PFSK-1 (cell line): Measurements from ENCODE around the gene CEACAM19.

Experiments
- FOXP2 ChIP-seq: optimal IDR thresholded peaks from 2 replicates; pipeline ENCODE3; 2011; ENCODE audit warnings: borderline replicate concordance, control low read depth, inconsistent platforms; ENCODE audit not compliant: insufficient read depth; ENCODE audit errors: extremely low read length, extremely low read depth
- POLR2AphosphoS5 ChIP-seq: IDR thresholded peaks from 2 replicates; pipeline ENCODE4 v1.6.1; 2012; ENCODE audit warnings: low read depth, mild to moderate bottlenecking, control low read depth, low read length, moderate library complexity
- SIN3A ChIP-seq: IDR thresholded peaks from 2 replicates; pipeline ENCODE4 v1.6.1; 2012; ENCODE audit warnings: mild to moderate bottlenecking, low read length, moderate library complexity, borderline replicate concordance; ENCODE audit not compliant: insufficient read depth
- TAF1 ChIP-seq: IDR thresholded peaks from 2 replicates; pipeline ENCODE4 v1.6.1; 2012; ENCODE audit warnings: low read length, control low read depth, borderline replicate concordance; ENCODE audit not compliant: insufficient read depth
- TF ChIP-seq, protein P1 (sequence below), 2 experiments: IDR thresholded peaks; 2 replicates each; pipeline versions ENCODE4 v1.6.1 to v1.8.0; 2011 to 2012; ENCODE audit warnings: low read depth in 2 of 2, low read length in 2 of 2, control low read depth in 1 of 2, inconsistent platforms in 1 of 2, mild to moderate bottlenecking in 1 of 2, moderate library complexity in 1 of 2; ENCODE audit not compliant: insufficient read depth in 1 of 2

The CEACAM19 gene

GRCh38 chr19:44668985-44669764 is 2.1 kb upstream of the CEACAM19 start:
- TF ChIP-seq POLR2AphosphoS5, result no peak
- TF ChIP-seq, protein P1, sequence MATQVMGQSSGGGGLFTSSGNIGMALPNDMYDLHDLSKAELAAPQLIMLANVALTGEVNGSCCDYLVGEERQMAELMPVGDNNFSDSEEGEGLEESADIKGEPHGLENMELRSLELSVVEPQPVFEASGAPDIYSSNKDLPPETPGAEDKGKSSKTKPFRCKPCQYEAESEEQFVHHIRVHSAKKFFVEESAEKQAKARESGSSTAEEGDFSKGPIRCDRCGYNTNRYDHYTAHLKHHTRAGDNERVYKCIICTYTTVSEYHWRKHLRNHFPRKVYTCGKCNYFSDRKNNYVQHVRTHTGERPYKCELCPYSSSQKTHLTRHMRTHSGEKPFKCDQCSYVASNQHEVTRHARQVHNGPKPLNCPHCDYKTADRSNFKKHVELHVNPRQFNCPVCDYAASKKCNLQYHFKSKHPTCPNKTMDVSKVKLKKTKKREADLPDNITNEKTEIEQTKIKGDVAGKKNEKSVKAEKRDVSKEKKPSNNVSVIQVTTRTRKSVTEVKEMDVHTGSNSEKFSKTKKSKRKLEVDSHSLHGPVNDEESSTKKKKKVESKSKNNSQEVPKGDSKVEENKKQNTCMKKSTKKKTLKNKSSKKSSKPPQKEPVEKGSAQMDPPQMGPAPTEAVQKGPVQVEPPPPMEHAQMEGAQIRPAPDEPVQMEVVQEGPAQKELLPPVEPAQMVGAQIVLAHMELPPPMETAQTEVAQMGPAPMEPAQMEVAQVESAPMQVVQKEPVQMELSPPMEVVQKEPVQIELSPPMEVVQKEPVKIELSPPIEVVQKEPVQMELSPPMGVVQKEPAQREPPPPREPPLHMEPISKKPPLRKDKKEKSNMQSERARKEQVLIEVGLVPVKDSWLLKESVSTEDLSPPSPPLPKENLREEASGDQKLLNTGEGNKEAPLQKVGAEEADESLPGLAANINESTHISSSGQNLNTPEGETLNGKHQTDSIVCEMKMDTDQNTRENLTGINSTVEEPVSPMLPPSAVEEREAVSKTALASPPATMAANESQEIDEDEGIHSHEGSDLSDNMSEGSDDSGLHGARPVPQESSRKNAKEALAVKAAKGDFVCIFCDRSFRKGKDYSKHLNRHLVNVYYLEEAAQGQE (IDR thresholded peaks at IDR 0.05; ENCODE audit: insufficient read depth in 1 of 2, low read depth in 2 of 2, low read length in 2 of 2), result no peak
- no peak for TF ChIP-seq SIN3A
- TF ChIP-seq TAF1, result no peak
- TF ChIP-seq FOXP2, result no peak

GRCh38 chr19:44672226-44672625 is 944 bp downstream of the CEACAM19 start:
- TF ChIP-seq FOXP2 (no peak), POLR2AphosphoS5 (no peak), SIN3A (no peak), TAF1 (no peak)
- TF ChIP-seq, protein P1 (IDR thresholded peaks at IDR 0.05; ENCODE audit: insufficient read depth in 1 of 2, low read depth in 2 of 2, low read length in 2 of 2), result no peak

DNA sequence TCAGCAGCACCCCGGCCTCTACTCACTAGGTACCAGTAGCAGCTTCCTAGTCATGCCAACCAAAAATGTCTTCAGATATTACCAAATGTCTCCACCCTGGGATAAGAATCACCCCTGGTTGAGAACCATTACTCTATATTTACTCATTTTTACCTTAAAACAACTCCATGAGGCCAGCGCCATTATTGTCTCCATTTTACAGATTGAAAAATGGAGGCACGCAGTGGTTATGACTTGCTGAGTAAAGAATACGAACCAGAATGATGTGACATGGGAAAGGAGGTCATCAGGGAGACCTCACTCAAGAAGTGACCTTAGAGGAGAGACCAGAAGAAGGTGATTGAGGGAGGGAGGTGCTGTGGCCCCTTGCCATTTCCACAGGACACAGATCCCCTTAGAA is 2.2 kb downstream of the CEACAM19 start:
- no peak for TF ChIP-seq TAF1
- TF ChIP-seq POLR2AphosphoS5, result no peak
- no peak for TF ChIP-seq SIN3A
- TF ChIP-seq FOXP2, result no peak
- TF ChIP-seq, protein P1 (IDR thresholded peaks at IDR 0.05; ENCODE audit: insufficient read depth in 1 of 2, low read depth in 2 of 2, low read length in 2 of 2), result no peak

GRCh38 chr19:44675521-44675920 is 4.2 kb downstream of the CEACAM19 start:
- TF ChIP-seq FOXP2 (no peak), TAF1 (no peak)
- TF ChIP-seq, protein P1 (IDR thresholded peaks at IDR 0.05; ENCODE audit: insufficient read depth in 1 of 2, low read depth in 2 of 2, low read length in 2 of 2), result no peak
